ENCODE results near the gene KMT2B. TPM values are rescaled to one million over a fixed set of nuclear protein-coding genes. Genes with fewer than 3 reads are reported as not detected.

Gene KMT2B
- total RNA-seq, 2 donors from 2014 or later: 74.0 to 76.1 TPM

DNA sequence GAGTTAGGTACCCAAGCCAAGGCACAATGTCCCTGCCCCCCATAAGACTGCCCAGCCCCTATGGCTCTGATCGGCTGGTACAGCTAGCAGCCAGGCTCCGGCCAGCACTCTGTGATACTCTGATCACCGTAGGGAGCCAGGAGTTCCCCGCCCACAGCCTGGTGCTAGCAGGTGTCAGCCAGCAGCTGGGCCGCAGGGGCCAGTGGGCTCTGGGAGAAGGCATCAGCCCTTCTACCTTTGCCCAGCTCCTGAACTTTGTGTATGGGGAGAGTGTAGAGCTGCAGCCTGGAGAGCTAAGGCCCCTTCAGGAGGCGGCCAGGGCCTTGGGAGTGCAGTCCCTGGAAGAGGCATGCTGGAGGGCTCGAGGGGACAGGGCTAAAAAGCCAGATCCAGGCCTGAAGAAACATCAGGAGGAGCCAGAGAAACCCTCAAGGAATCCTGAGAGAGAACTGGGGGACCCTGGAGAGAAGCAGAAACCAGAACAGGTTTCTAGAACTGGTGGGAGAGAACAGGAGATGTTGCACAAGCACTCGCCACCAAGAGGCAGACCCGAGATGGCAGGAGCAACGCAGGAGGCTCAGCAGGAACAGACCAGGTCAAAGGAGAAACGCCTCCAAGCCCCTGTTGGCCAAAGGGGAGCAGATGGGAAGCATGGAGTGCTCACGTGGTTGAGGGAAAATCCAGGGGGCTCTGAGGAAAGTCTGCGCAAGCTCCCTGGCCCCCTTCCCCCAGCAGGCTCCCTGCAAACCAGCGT lies 3.0 kb upstream of the KMT2B start:
- ATAC-seq (no peak), DNase-seq (no peak)
- H3K4me1 Mint-ChIP-seq: peaks cover 52% of the 10 kb centered on the region

GRCh38 chr19:35715355-35715809 lies 2.4 kb upstream of the KMT2B start:
- DNase-seq (no peak), ATAC-seq (no peak)
- Mint-ChIP-seq H3K4me3 (no peak overlapping the region), H3K36me3 (ENCODE audit: low read depth) (peaks cover 2% of the 10 kb centered on the region), H3K4me1 (peaks cover 55% of the 10 kb centered on the region), H3K27ac (peak overlapping the region; percentile 99), H3K27me3 (no peaks in the 10 kb centered on the region)
- H3K9me3 ChIP-seq (ENCODE audit: control insufficient read depth, low read length, poor library complexity, severe bottlenecking): no peaks in the 10 kb centered on the region

More for the DNA sequence above, 3.0 kb upstream of the KMT2B start:
- no peaks in the 10 kb centered on the region for H3K9me3 ChIP-seq (ENCODE audit: control insufficient read depth, low read length, poor library complexity, severe bottlenecking)
- H3K4me3 Mint-ChIP-seq: peak overlapping the region; percentile 78
- H3K27ac Mint-ChIP-seq: peak overlapping the region; percentile 94
- no peaks in the 10 kb centered on the region for H3K27me3 Mint-ChIP-seq
- H3K36me3 Mint-ChIP-seq (ENCODE audit: low read depth): no peaks in the 10 kb centered on the region

DNA sequence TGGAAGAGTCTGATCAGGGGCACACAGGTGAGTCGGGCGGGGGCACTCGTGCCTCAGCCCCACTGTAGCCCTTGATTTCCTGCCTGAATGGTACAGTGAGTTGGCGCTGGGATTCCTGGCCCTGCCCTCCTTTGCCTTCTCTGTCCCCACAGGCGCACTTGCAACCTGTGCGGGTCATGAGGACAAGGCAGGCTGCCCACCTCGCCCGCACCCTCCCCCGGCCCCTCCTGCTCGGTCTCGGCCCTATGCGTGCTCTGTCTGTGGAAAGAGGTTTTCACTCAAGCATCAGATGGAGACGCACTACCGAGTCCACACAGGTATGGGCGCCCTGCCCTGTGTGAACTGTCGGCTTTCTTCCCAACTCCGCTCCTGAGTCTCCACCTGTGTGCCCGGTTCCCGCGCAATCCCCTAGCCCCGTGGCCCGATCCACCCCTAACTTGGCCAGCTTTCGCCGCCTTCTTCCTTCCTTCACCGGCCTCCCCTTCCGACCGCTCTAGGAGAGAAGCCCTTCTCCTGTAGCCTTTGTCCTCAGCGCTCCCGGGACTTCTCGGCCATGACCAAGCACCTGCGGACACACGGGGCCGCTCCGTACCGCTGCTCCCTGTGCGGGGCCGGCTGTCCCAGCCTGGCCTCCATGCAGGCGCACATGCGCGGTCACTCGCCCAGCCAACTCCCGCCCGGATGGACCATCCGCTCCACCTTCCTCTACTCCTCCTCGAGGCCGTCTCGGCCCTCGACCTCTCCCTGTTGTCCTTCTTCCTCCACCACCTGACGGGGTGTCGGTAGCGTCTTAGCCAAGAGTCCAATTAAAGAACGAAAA lies 1.6 kb upstream of the KMT2B start:
- no peaks in the 10 kb centered on the region for H3K27me3 Mint-ChIP-seq
- H3K4me3 Mint-ChIP-seq: peak overlapping the region; percentile 99
- H3K27ac Mint-ChIP-seq: peak overlapping the region; percentile 99
- ATAC-seq (no peak), DNase-seq (no peak)
- H3K9me3 ChIP-seq (ENCODE audit: control insufficient read depth, low read length, poor library complexity, severe bottlenecking): no peaks in the 10 kb centered on the region
- peaks cover 2% of the 10 kb centered on the region for H3K36me3 Mint-ChIP-seq (ENCODE audit: low read depth)
- H3K4me1 Mint-ChIP-seq: peaks cover 51% of the 10 kb centered on the region

GRCh38 chr19:35716801-35717664 lies 770 bp upstream of the KMT2B start:
- H3K36me3 Mint-ChIP-seq (ENCODE audit: low read depth): peaks cover 4% of the 10 kb centered on the region
- H3K9me3 ChIP-seq (ENCODE audit: control insufficient read depth, low read length, poor library complexity, severe bottlenecking): no peaks in the 10 kb centered on the region
- H3K27ac Mint-ChIP-seq: peak overlapping the region; percentile 99
- H3K4me3 Mint-ChIP-seq: peak overlapping the region; percentile 99
- ATAC-seq: peak; percentile 86
- DNase-seq: peak; percentile 94 to 97 (median 95)
- peaks cover 50% of the 10 kb centered on the region for H3K4me1 Mint-ChIP-seq
- no peaks in the 10 kb centered on the region for H3K27me3 Mint-ChIP-seq

- H3K4me1 Mint-ChIP-seq: peaks cover 42% of the 10 kb centered on the region
- no peaks in the 10 kb centered on the region for H3K27me3 Mint-ChIP-seq
- DNase-seq (peak in 2 of 3 donors; percentile 22 to 27), ATAC-seq (no peak)
- H3K36me3 Mint-ChIP-seq (ENCODE audit: low read depth): peaks cover 4% of the 10 kb centered on the region
- H3K4me3 Mint-ChIP-seq: peak overlapping the region; percentile 87
- H3K27ac Mint-ChIP-seq: peak overlapping the region; percentile 72
- no peaks in the 10 kb centered on the region for H3K9me3 ChIP-seq (ENCODE audit: control insufficient read depth, low read length, poor library complexity, severe bottlenecking)
Measured at GRCh38 chr19:35718345-35719041, 690 bp downstream of the KMT2B start.

- H3K4me3 Mint-ChIP-seq: peak overlapping the region; percentile 87
- no peaks in the 10 kb centered on the region for H3K27me3 Mint-ChIP-seq
- H3K9me3 ChIP-seq (ENCODE audit: control insufficient read depth, low read length, poor library complexity, severe bottlenecking): no peaks in the 10 kb centered on the region
- H3K27ac Mint-ChIP-seq: peak overlapping the region; percentile 72
- H3K4me1 Mint-ChIP-seq: peaks cover 31% of the 10 kb centered on the region
- H3K36me3 Mint-ChIP-seq (ENCODE audit: low read depth): peaks cover 4% of the 10 kb centered on the region
- DNase-seq (no peak), ATAC-seq (no peak)
Measured at GRCh38 chr19:35719402-35720162, 1.8 kb downstream of the KMT2B start.

DNA sequence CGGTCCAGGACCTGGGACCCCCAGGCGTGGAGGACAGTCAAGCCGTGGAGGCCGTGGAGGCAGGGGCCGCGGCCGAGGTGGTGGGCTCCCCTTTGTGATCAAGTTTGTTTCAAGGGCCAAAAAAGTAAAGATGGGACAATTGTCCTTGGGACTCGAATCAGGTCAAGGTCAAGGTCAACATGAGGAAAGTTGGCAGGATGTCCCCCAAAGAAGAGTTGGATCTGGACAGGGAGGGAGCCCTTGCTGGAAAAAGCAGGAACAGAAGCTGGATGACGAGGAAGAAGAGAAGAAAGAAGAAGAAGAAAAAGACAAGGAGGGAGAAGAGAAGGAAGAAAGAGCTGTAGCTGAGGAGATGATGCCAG lies 2.3 kb downstream of the KMT2B start:
- Mint-ChIP-seq H3K27me3 (no peaks in the 10 kb centered on the region), H3K4me3 (peak overlapping the region; percentile 43), H3K36me3 (ENCODE audit: low read depth) (peaks cover 4% of the 10 kb centered on the region), H3K4me1 (peaks cover 27% of the 10 kb centered on the region), H3K27ac (no peak overlapping the region)
- DNase-seq (no peak), ATAC-seq (no peak)
- H3K9me3 ChIP-seq (ENCODE audit: control insufficient read depth, low read length, poor library complexity, severe bottlenecking): no peaks in the 10 kb centered on the region

DNA sequence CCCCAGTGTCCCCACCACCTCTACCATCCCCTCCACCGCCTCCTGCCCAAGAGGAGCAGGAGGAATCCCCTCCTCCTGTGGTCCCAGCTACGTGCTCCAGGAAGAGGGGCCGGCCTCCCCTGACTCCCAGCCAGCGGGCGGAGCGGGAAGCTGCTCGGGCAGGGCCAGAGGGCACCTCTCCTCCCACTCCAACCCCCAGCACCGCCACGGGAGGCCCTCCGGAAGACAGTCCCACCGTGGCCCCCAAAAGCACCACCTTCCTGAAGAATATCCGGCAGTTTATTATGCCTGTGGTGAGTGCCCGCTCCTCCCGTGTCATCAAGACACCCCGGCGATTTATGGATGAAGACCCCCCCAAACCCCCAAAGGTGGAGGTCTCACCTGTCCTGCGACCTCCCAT lies 2.8 kb downstream of the KMT2B start:
- Mint-ChIP-seq H3K27me3 (no peaks in the 10 kb centered on the region), H3K36me3 (ENCODE audit: low read depth) (peaks cover 4% of the 10 kb centered on the region), H3K4me1 (peaks cover 26% of the 10 kb centered on the region), H3K4me3 (no peak overlapping the region), H3K27ac (no peak overlapping the region)
- H3K9me3 ChIP-seq (ENCODE audit: control insufficient read depth, low read length, poor library complexity, severe bottlenecking): no peaks in the 10 kb centered on the region
- DNase-seq (no peak), ATAC-seq (no peak)

- Mint-ChIP-seq H3K4me1 (peaks cover 22% of the 10 kb centered on the region), H3K4me3 (no peak overlapping the region), H3K27ac (no peak overlapping the region), H3K27me3 (no peaks in the 10 kb centered on the region), H3K36me3 (ENCODE audit: low read depth) (peaks cover 7% of the 10 kb centered on the region)
- no peak for DNase-seq
- ATAC-seq: no peak
- H3K9me3 ChIP-seq (ENCODE audit: control insufficient read depth, low read length, poor library complexity, severe bottlenecking): no peaks in the 10 kb centered on the region
Measured at GRCh38 chr19:35721374-35721773, 3.6 kb downstream of the KMT2B start.

GRCh38 chr19:35722461-35722860 lies 4.7 kb downstream of the KMT2B start:
- no peak for DNase-seq
- H3K27ac Mint-ChIP-seq: no peak overlapping the region

DNA sequence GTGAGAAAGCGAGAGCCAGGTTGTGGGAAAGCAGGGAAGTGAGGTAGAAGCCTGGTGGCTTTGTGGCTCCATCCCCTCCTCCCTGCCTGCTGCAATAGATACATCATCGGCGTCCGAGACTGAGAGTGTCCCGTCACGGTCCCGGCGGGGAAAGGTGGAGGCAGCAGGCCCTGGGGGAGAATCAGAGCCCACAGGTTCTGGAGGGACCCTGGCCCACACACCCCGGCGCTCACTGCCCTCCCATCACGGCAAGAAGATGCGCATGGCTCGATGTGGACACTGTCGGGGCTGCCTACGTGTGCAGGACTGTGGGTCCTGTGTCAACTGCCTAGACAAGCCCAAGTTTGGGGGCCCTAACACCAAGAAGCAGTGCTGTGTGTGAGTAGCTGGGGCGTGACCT lies 5.1 kb downstream of the KMT2B start:
- ATAC-seq: no peak
- Mint-ChIP-seq H3K27me3 (no peaks in the 10 kb centered on the region), H3K4me1 (peaks cover 18% of the 10 kb centered on the region), H3K27ac (no peak overlapping the region), H3K4me3 (no peak overlapping the region), H3K36me3 (ENCODE audit: low read depth) (peaks cover 7% of the 10 kb centered on the region)
- H3K9me3 ChIP-seq (ENCODE audit: control insufficient read depth, low read length, poor library complexity, severe bottlenecking): no peaks in the 10 kb centered on the region
- no peak for DNase-seq

More at GRCh38 chr19:35722461-35722860, 4.7 kb downstream of the KMT2B start:
- Mint-ChIP-seq H3K4me1 (peaks cover 17% of the 10 kb centered on the region), H3K36me3 (ENCODE audit: low read depth) (peaks cover 7% of the 10 kb centered on the region), H3K4me3 (no peak overlapping the region), H3K27me3 (no peaks in the 10 kb centered on the region)
- no peaks in the 10 kb centered on the region for H3K9me3 ChIP-seq (ENCODE audit: control insufficient read depth, low read length, poor library complexity, severe bottlenecking)
- no peak for ATAC-seq

DNA sequence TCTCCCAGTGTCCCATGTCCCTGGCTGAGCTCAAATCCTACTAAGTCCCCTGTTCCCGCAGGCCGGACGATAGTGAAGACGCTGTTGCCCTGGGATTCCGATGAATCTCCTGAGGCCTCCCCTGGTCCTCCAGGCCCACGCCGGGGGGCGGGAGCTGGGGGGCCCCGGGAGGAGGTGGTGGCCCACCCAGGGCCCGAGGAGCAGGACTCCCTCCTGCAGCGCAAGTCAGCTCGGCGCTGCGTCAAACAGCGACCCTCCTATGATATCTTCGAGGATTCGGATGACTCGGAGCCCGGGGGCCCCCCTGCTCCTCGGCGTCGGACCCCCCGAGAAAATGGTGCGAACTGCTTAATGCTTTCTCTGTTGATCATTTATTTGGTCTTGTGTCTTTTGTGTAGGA lies 5.9 kb downstream of the KMT2B start:
- Mint-ChIP-seq H3K27ac (no peak overlapping the region), H3K4me3 (no peak overlapping the region), H3K4me1 (peaks cover 23% of the 10 kb centered on the region), H3K36me3 (ENCODE audit: low read depth) (peaks cover 7% of the 10 kb centered on the region), H3K27me3 (no peaks in the 10 kb centered on the region)
- DNase-seq: no peak
- ATAC-seq: no peak
- H3K9me3 ChIP-seq (ENCODE audit: control insufficient read depth, low read length, poor library complexity, severe bottlenecking): no peaks in the 10 kb centered on the region

Measured in T-helper 17 cell (primary cell).